ENCODE results near the gene CAMK4. TPM values are rescaled to one million over a fixed set of nuclear protein-coding genes. Genes with fewer than 3 reads are reported as not detected.

Gene CAMK4
- total RNA-seq, 1 donor from 2014 or later: under 0.01 TPM

- no peak for DNase-seq (ENCODE audit: low read depth in 2 of 2)
Measured at GRCh38 chr5:111532886-111533582, 308.9 kb downstream of the CAMK4 start.

GRCh38 chr5:111535879-111536549 lies 311.8 kb downstream of the CAMK4 start:
- DNase-seq (ENCODE audit: low read depth in 2 of 2): no peak

GRCh38 chr5:111537141-111538024 lies 313.2 kb downstream of the CAMK4 start:
- DNase-seq (ENCODE audit: low read depth in 2 of 2): no peak

Other genes starting within 250 kb of the CAMK4 start
- gene TSLP, start 152.7 kb upstream of the CAMK4 start, total RNA-seq: under 0.01 TPM in 1 of 2 replicates, not detected in the other
- 28.5 and 38.3 TPM in 2 replicates for gene WDR36, start 132.0 kb upstream of the CAMK4 start, total RNA-seq

Measured in lung microvascular endothelial cell (primary cell).